T-helper 2 cell treated with Interferon-gamma antibody and Interleukin-4, amounts not matched to agents 100 ng/mL and 5 ng/mL, for 36 hours (primary cell): ENCODE data around the gene ZNF335. TPM values are rescaled to one million over a fixed set of nuclear protein-coding genes. Genes with fewer than 3 reads are reported as not detected.
"Not testable (repeated sequence)": the region's sequence is repeated elsewhere in the genome, so short reads cannot be mapped to it uniquely, and the experiment has no call there.

Experiments
- intact Hi-C: fragments of 100-400 bp; cut with micrococcal nuclease; formaldehyde crosslinking; loops from one replicate; pipeline ENCODE4 v1.15.1; 2023
- total RNA-seq: library from RNA; stranded (reverse); gene quantifications from 2 replicates; pipeline ENCODE4 v1.2.3, GENCODE V29; 2022

ZNF335 gene
- total RNA-seq, 1 donor from 2014 or later: 38.7 TPM

- intact Hi-C loops: no loop called here
Measured at GRCh38 chr20:45918779-45919537, 53.0 kb downstream of the ZNF335 start.

GRCh38 chr20:45918182-45918737, 53.7 kb downstream of the ZNF335 start:
- intact Hi-C loops: no loop called here

DNA sequence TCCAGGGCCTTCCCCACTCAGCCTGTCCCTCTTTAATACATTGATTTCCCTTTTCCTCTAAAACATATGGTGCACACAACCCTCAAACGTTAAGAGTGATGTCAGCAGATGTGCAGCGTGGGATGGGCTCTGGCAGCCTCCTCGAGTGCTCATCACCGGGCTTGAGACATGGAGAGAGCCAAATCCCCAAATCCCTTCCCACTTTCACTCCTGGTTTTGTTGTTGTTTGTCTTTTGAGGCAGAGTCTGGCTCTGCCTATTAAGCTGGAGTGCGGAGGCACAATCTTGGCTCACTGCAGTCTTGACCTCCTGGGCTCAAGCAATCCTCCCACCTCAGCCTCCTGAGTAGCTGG, 54.2 kb downstream of the ZNF335 start:
- intact Hi-C loops: no loop called here

DNA sequence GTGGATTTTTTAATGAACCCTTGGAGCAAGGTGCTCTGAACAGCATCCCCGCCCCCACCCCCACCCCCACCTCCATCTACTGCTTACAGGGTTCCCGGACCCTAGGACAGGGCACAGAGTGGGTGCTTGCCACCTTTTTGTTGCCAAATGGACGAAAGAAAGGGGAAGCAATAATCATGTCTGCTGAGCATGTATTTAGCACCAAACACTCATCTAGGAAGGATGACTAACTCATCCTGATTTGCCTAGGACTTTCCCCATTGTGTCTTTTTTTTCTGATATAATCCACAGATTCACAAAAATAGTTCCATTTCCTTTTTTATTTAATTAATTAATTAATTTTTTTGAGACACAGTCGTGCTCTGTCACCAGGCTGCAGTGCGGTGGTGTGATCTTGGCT, 58.9 kb downstream of the ZNF335 start:
- intact Hi-C loops: no loop called here

DNA sequence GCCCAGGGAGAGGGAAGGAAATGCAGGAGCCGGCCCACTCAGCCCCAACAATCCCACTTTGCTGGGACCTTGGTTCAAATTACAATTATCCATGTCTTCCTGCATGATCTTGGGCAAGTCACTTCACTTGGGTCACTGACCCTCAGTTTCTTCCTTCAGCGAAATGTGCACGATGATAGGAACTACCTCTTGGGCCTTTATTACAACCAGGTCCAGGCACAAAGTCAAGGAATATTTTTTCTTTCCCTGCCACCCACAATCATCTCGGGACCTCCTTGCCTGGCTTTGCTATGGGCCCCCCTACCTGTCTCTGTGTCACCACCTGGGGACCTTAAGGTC, 59.7 kb downstream of the ZNF335 start:
- intact Hi-C loops: no loop called here

DNA sequence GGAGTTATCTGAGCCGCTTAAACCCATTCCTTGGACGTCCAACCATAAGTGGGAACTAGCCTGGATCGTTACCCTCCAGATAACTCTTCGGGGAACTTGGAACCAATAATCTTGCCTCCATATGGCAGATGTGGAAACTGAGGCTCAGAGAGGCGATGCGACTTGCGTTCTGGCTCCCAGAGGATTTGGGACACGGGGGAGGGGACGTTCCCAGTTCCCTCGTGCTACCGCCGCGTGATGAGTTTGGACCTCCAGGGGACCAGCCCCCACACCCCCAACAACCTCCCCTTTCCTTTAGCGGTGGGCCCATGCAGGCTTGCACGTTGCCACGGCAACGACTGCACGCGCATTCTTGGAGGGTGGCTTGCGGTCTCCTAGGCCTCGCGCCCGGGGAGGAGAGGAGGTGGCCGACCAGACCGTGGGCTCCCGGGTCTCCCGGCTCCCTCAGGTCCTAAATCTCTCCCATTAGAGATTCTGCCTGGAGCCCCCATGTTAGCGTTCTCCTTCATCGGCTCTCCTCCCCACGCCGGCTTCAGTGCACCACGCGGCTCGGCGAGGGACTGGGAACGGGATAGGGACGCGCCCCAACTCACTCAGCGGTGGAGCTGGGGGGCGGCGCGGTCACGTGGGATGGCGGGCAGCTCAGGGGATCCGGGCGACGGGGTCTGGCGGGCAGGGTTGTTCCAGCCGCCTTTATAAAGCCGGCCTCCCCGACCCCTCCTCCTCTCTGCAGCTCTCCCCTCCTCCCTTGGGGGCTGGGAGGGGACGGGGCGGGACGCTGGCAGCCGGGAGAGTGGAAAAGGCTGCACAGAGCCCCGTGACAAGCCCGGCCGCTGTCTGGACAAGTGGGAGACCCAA, 60.3 kb downstream of the ZNF335 start, which contains the start of gene PLTP:
PLTP (minus strand) TSS at position 670 of the 858 bp plus-strand sequence. CDS start 703 bp downstream, outside the sequence.
- intact Hi-C loops: loop anchor here (1.0 kb wide), 2 partner anchors 21 to 24 kb away; no protein-coding TSS in a partner anchor

DNA sequence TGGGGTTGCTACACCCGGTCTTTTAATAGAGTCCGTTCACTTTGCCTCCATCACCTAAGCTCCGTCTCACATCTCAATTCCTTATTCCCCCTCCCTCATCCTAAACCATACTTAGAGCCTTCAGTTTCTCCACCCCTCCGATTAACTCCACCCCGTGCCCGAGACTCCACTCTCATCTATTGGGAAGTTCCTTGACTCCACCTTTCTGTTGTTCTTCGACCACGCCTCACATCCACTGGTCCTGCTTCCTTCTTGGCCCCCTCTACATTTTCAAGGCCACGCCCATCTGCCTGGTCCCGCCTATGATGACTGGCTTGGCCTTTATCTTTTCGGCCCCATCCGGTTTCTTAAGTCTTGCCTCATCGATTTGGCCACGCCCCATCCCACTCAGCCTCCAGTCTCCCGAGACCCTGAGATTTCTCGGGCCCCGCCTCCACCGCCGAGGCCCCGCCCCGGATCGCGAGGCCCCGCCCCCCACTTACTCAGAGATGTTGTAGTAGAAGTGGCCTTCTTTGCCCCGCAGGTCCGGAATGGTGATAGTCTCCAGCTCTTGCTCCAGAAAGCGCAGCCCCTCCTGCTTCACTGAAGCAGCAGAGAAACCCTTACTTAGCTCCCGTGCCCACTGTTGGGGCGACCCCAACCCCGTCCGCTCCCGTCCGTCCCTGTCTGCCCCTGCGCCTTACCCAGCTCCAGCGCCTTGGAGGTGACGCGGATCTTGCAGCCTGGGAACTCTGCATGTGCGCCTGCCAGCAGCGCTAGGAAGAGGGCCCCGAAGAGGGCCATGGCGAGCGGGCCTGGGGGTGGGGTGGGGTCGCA, 61.1 kb downstream of the ZNF335 start:
- intact Hi-C loops: loop anchor here (1.0 kb wide), 4 partner anchors 21 to 112 kb away; partner anchors contain the start of genes ACOT8 and ZSWIM3

DNA sequence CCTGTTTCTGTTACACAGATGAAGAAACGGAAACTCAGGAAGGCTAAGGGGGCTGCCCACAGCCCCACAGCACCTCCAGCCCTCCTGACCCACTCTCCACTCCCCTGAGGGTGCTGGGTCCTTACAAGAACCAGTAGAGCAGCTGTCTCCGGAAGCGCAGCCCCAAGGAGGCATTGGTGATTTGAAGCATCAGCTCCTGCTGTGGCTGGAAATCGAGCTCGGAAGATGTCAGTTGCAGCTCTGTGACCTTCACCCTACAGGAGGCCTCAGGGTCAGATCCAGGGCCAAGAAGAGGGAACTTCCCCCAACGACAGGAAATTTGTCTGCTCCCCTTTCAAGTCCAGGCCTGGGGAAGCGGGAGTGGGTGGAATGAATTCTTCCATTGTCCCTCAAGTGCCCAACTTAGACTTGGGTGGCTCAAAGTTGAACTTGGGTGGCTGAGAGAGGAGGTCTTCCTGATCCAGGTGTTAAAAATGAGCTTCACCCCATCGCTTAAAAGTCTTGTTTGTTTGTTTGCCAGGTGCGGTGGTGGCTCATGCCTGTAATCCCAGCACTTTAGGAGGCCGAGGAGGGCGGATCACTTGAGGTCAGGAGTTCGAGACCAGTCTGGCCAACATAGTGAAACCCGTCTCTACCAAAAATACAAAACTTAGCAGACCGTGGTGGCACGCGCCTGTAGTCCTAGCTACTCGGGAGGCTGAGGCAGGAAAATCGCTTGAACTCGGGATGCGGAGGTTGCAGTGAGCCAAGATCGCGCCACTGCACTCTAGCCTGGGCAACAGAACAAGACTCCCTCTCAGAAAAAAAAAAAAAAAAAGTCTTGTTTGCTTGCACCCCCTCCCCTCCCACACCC, 62.0 kb downstream of the ZNF335 start:
- intact Hi-C loops: loop anchor here (1.0 kb wide), 2 partner anchors 53 to 111 kb away; partner anchors contain the start of genes ACOT8 and ZSWIM3

DNA sequence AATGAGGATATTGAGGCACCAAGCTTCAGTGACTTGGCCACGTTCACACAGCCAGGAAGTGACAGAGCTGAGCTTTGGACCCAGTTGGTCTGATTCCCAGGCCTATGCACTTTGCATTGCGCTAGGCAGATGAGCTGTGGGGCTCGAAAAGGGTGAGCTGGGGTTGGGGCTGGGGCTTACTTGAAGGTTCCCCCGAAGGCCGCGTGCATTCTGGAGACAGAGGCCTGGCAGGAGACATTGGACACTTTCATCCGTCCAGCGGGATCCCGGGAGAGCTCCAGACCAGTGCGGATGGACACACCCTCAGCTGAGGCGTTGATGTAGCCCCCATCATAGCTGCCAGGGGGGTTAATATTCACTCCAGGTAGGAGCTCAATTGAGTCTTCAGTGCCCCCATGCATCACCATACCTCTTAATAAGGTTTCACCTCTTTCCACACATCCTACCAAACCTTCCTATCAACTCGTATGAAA, 62.6 kb downstream of the ZNF335 start:
- intact Hi-C loops: no loop called here

DNA sequence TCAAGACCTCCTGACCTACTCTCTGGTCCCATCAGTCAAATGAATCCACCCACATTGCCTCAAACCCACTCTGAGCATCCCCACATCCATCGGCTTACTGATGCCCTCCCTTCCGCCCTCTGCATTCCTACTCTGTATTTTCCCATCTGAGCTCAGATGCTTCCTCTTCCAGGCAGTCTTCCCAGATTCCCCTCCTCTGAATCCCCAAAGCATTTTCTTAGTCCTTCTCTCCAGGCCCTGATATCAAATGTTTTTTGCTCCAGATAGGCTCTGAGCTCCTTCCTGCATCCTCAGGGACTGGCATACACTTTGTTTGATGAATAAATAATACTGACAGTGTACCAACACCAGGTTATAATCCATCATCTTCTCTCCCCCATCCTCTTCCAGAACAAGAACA, 63.9 kb downstream of the ZNF335 start:
- intact Hi-C loops: no loop called here

GRCh38 chr20:45907219-45907948, 64.6 kb downstream of the ZNF335 start:
- intact Hi-C loops: no loop called here

GRCh38 chr20:45905505-45906079, 66.4 kb downstream of the ZNF335 start:
- intact Hi-C loops: no loop called here

DNA sequence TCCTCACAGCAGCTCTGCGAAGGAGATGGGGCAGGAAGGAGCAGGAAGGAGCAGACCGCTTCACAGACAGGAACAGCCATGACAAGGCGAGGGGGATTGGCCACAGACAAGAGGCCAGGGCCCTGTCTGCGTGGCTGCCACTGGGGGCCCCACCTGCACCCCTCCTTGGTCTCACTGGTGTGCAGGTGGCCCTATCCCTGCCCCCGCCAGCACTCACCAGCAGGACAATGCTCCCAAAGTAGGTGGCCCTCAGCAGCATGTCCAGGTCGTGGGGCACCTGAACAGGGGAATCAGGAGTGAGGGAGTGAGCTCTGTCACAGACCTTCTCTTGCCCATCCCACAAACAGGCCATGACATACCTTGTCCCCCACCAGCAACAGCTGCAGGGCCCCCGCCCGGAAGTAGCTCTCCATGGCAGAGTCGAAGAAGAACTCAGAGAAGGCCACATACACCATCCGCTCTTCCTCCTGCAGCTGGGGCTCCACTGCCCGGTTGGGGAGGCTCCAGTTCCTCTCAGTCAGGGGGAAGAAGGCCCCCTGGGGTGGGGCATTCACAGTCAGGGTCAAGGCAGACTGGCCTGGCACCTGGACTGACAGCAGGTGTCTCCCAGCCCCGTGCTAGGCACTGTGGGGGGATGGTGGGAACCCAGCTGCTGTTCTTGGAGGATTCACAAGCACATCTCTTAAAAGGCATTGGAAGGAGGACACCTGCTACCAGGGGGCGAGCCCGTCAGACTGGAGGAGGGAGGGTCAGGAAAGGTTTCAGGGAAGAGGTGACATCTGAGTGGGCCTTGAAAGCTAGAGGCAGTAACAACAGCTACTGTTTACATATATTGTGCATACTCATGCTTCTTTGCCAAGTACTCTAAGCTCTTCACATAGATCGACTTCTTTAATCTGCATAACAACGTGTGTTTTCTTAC, 67.2 kb downstream of the ZNF335 start:
- intact Hi-C loops: no loop called here

DNA sequence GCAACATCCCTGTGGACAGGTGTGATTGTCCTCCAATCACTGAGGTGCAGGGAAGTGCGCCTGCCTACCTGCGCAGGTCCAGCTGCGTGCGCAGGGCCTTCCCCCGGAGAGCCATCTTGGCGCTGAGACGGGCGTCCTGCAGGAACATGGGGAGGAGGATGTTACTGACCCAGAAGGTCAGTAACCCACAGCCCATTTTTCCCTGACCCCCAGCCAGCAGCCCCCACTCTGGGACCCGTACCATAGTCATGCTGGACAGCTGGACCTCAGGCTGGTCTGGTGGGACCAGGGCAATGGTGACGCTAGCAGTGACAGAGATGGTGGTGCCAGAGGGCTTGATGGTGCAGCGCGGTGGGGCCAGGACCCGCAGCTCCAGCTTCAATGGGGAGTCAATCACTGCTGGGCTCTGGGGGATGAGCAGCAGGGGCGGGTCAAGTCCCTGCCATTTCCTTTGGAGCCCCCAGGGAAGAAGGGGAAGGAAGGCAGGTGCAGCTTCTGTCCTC, 69.8 kb downstream of the ZNF335 start:
- intact Hi-C loops: no loop called here

GRCh38 chr20:45901332-45901731, 70.7 kb downstream of the ZNF335 start:
- intact Hi-C loops: not testable (repeated sequence)

DNA sequence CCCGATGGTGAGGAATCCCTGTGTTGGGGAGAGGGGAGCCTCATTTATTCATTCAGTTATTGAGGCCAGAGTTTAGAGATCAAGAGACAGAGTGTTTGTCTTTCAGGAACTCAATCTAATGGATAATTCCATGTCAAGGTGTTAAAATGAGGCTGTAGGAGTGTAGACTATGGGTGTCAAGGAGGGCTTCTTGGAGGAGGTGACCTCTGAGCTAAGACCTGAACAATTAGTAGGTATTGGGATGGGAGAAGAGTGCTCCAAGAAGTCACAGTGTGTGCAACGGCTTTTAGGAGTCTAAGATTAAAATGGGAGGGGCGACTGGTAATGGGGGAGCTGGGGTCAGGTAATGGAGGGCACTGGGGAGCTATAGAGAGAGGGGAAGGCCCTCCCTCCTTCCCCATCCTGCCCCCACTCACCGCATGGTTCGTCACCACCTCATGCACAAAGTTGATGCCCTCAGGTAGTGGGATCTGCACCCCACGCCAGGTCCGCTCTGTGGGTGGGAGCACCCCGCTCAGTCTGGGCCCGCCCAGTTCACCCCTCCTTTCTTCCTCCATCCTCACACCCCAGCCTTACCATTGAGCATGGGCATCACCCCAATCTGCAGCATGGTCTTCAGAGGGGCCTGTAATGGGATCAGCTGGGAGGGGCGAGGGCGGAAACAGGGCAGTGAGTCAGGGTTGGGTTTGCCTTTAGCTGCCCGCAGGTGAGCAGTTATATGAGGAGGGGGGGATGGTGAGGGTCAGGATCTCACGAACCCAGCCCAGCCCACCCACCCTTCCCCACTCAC, 72.8 kb downstream of the ZNF335 start:
- intact Hi-C loops: no loop called here
